GM18858 (cell line): ENCODE measurements around the gene CARD10.
"Not testable (repeated sequence)": the region's sequence is repeated elsewhere in the genome, so short reads cannot be mapped to it uniquely, and the experiment has no call there.

Experiments
- ATAC-seq: cut with Tn5 transposase; IDR thresholded peaks from one replicate; pipeline ENCODE4 v1.9.1; 2021; ENCODE audit not compliant: unreplicated experiment

CARD10 gene

DNA sequence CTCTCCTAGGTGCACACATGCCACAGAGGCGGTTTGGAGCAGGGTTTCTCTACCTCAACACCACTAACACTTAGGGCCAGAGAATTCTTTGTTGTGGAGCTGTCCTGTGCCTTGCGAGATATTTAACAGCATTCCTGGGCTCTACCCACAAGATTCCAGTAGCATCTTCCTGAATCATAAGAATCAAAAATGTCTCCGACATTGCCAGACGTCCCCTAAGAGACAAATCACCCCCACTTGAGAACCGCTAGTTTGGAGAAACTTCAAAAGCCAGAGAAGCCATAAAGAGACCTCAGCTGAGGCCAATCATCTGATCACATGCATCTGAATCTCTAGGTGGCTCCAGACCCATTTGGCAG lies 49.1 kb downstream of the CARD10 start:
- ATAC-seq = no peak

DNA sequence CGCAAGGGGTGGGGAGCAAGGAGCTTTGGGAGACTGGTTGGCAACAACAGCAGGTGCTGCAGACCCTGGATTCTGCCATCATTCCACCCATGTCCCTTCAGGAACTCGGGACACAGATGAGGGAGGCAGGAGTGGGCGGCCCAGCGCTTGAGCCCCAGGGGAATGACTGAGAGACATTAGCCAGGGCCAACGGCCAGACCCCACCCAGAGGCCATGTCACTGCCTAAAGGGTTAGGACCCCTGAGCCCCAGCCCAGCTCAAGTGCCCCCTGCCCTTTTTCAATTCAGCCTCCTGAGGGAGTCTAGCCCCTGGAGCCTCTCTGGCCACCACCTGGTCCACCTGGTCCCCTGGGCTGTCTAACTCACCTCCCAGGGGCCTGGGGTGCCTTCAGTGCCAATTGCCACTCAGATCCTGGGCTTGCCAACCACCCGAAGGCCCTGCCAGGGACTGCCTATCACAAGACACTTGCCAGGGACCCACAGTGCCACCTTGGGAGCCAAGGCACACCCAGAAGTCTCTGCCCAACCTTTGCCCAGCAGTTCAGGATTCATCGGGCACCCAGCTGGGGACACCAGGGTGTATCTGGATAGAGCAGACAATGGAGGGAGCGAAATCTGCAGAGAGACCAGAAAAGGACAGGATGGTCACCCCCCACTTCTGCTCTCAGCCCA lies 49.7 kb downstream of the CARD10 start:
- no peak for ATAC-seq

DNA sequence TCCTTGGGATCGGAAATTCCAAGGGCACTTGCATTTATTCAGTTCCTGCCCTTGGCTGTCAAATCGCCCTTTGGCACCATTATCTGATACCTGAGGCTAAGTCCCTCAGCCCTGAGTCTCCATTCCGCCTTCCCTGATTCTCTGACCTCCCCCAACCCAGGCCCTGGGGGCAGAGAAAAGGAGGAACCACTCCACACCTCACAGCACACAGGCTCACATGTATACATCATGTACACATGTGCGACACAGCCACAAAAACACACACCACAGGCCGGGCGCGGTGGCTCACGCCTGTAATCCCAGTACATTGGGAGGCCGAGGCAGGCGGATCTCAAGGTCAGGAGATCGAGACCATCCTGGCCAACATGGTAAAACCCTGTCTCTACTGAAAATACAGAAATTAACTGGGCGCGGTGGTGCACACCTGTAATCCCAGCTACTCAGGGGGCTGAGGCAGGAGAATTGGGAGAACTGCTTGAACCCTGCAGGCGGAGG lies 51.0 kb downstream of the CARD10 start:
- ATAC-seq = not testable (repeated sequence)

DNA sequence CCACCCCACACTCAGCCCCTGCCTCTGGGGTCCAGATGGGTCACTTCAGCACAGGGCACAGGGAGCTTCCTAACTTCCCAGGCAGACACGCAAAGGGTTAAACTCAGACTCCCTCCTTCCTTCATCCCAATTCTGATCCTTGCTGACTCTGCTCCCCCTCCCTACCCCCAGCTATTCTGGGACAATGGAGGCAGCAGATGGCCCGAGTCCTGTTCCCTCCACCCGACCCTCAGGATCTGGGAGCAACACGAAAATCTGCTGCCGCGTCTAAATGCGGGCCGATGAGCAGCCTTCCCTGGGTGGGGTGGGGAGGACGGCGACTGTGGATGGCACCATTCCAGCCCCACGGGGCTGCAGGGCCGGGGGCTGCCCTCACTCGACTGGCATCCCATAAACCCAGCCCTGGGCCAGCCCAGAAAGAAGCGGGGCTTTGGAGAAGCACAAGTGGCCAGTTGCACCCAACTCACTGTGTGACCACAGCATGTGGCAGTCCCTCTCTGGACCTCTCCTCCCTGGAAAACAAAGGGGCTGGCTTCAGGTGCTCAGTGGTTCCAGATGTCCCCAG lies 51.7 kb downstream of the CARD10 start:
- ATAC-seq = no peak

DNA sequence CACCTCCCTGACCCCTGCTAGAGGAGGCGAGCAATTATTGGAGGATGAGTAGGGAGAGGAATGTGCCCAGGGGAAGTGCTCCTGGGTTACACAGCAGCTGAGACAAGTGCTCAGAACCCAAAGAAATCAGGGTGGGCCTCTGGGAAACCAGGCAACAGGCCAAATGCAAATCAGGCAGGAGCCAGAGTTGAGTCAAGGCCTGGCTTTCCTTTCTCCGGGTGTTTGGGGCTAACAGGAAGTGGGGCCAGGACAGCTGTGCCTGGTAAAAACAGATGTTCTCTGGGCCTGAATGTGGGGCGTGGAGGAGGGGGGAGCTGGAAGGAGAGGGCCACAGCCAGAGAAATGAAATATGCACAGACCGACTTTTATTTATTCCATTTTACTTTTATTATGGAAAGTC lies 55.0 kb downstream of the CARD10 start:
- ATAC-seq = no peak

DNA sequence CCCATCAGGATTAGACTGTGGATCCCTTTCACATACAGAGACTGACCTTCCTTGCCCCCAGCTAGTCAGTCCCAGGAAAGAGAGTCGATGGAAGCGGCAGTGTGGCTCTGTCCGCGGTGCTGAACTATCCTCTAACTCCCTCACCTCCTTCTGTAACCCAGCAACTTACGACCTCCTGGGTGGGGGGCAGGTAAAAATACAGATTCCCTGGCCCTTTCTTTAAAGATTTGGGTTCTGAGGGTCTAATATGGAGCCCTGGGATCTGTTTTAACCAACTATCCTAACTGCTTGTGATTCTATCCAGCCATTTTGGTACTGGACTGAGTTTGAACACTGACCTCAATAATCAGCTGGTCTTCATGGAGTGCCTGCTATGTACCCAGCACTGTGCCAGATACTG lies 56.2 kb downstream of the CARD10 start:
- ATAC-seq = no peak

DNA sequence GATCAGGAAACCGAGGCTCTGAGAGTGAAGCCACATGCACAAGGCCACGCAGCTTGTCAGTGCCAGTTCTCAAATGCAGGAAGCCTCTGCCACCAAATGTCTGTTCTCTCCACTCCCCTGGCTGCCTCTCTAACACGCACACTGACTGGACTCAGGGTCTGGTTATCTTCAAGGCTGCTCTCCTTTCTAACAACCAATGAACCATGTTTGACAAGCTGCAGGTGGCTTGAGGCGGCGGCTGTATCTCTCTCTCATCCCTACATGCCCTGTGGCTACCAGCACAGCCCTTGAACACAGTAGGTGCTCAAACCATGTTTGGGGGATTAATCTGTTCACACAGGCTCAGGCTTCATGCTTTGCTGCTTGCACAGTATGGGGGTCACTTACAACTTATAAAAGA lies 56.8 kb downstream of the CARD10 start:
- ATAC-seq = no peak

DNA sequence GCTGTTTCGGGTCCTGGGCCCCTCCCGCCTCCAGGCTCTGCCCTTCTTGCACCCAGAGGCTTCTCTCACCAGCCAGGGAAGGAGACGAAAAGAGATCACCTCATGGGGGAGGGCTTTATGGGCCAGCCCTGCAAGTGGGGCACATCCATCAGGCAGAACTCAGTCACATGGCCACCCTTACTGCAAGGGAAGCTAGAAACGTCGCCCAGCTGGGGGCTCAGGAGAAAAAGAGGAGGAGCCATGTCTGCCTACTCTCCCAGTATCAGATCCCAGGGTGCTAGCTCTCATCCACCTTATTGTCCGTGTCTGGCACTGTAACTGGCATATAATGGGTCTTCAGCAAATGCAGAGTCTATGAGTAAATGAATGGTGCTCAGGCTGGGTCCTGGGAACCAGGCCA lies 57.3 kb downstream of the CARD10 start:
- no peak for ATAC-seq

DNA sequence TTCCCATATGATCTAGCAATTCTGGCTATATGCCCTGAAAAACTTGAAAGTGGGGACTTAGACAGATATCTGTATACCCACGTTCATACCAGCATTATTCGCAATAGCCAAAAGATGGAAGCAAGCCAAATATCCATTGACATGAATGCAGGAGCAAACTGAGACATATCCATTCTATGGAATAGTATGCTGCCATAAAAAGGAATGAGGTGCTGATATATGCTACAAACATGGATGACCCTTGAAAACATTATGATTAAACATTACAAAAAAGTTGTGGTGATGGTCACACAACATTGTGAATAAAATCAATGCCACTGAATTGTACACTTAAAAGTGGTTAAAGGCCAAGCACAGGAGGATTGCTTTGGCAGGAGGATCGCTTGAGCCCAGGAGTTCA lies 58.5 kb downstream of the CARD10 start:
- ATAC-seq = no peak

DNA sequence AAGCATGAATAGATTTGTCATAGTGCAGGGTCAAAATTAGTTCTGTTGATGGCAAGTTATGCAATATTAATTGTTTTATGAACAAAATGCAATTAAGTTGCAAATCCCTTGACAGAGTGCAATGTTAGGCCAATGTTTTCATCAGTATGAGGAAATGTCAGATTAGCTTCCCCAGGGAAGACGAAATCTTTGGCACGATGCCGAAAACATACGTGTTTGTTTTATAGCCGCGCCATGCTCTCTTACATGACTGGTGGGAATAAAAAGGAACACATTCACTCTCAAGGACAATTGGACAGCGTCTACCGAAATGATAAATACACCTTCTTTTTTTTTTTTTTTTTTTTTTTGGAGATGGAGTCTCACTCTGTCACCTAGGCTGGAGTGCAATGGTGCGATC lies 60.0 kb downstream of the CARD10 start:
- ATAC-seq = no peak

DNA sequence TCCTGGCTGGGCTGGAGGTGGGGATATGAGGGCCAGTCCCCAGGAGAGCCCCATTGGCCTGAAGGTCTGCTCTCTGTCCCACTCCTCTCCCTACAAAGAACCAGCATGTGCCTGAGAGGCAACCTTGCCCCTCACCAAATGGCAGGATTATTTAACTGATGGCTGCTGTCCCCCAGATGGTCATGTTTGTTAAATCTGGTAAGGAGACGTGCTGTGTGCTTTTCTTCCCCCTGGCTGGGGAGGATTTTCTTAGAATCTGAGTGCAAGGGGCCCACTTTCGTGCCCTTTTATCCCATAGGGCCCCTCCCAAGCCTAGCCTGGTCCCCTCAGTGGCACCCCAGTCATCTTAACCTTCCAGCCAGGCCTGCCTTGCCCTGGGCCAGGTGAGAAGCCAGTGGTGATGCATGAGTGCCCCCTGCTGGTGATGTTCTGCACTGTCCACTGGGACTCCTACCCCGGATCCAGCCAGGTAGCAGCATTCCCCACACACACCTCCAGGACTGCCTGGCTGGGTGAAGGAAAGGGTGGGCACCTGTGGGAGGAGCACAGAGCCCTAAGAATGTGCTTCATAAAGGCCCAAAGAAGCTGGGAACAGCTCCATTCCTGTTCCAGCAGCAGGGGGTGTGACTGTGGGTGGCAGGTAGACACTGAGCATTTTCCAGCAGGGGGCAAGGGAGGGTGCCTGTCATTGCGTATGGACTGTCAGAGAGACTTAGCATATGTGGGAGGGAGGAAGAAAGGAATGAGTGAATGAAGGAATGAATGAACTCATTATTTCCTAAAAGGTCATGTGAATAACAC lies 61.9 kb downstream of the CARD10 start:
- ATAC-seq = no peak

DNA sequence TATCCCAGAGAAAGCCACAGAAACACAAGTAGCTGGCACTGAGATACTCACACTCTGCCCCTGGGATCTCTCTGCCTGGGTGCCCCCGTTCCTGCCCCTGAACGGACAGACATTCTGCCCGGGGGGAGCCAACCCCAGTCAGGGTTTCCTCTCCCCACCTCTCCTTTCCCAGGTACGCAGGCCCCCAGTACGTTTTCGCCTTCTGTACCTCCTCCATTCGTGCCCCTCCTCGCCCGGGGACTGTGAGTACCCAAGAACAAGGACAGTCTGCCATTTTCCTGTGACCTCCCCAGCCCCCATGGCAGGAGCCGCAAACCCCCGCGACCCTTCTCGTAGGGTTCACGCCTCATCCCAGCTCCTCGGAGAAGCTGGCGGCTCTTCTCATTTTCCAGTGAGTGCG lies 62.9 kb downstream of the CARD10 start:
- no peak for ATAC-seq

DNA sequence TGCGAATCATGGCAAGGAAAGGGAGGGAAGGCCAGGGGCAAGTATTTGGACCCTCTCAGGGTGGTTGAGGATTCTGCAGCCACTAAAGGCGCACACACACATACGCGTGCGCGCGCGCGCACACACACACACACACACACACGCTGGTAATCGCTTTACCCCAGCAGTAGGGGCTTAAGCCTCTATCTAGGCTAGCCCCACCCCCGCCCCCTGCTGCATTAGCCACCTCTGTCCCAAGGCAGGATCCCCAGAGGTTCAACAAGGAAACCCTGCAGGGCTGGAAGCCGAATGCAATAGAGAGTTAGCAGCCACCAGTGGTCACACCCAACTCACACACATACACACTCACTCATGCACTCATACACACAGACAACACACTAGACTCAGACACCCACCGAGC lies 63.3 kb downstream of the CARD10 start:
- ATAC-seq = no peak

DNA sequence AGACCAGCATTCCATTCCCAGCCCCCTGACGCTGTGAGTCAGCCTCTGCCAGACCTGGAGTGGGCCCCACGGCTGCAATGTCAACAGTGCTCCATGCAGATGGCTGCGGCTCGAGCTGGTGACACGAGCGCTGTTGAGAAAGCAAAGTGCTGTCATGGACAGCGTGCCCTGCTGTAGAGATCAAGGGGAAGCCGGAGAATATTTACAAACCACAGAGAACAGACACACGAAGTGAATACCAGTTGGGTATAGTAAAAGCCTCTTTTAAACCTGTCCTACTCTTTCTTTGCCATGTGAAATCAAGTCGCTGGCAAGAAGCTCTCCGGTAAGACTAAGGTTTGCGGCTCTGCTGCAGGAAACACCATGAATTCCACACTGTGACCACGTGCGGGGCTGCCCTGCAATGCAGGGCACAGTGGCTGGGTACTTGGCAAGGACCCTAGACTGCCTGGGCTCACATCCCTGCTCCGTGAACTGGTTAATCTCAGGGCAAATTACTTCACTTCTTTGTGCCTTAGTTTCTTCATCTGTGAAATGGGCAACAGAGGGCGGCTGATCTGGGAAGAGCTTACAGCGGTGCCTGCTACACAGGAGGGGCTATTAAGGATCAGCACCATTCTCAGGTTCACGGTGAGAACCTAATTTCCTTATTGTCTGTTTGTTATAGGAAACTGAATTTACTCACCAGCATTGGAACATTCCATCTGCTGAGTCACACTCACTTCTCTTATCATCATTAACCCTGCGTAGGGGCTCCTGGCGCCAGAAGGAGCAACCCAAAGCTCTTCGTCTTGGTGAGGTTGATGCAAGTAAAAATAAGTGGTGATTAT lies 64.1 kb downstream of the CARD10 start:
- ATAC-seq = no peak

DNA sequence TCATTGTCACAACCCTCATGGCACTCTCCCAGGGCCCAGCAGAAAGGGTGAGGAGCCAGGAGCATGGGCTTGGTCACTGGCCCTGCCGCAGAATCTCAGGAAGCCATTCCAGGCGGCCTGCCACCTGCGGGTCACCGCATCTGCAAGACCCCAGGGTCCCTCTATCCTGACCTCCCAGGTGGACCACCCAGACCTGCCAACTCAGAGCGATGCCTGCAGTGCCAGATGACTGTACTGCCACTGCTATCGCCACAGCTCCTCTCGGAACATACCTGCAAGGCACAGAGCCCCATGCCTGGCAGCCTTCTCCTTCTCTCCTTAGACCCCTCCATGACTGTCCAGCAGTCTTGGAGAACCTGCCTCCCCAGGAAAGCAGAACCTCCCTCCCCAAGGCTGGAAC lies 65.5 kb downstream of the CARD10 start:
- no peak for ATAC-seq

DNA sequence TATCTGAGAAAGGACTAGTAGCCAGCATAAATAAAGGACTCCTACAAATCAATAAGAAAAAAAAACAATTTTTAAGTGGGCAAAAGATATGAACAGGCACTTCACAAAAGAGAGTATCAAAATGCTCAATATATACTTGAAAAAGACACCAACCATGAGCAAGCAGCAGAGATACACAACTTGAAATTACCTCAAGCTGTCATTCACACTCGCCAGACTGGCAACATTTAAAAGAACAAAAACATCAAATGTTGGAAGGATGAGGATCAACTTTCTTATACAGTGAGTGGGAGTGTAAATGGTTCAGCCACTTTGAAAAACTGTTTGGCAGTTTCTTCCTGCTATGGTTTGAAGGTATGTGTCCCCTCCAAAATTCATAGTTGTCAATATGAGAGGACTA lies 68.0 kb downstream of the CARD10 start:
- no peak for ATAC-seq

DNA sequence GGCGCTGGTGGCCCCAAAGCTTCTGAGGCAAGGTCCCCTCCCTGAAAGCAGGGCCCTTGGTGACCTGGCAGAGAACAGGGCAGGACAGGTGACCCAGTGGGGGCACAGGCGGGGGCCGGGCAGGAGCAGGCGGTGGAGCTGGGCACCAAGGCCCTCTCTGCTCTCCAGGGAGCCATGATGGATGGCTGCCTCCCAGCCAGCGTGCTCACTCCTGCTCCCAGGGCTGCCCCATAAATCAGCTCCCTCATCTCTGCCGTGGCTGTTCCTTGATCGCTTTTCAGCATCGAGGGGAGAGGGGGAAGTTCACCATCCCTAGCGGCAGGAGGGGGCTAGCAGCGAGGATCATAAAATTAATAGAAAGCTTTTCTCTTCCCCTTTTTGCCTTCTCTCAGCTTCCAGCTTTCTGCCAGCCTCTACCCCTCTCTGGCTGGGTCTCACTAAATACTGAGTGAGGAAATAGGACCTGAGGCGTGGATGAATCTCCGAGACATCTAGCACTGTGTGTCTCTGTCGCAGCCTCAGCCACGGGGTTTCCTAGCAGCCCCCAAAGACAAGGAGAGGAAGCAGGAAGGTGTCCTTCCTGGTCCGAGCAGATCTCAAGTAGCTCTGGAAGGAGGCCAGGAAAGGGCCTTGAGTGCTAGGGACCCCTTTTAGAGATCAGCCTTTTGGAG lies 69.7 kb downstream of the CARD10 start:
- ATAC-seq = no peak

DNA sequence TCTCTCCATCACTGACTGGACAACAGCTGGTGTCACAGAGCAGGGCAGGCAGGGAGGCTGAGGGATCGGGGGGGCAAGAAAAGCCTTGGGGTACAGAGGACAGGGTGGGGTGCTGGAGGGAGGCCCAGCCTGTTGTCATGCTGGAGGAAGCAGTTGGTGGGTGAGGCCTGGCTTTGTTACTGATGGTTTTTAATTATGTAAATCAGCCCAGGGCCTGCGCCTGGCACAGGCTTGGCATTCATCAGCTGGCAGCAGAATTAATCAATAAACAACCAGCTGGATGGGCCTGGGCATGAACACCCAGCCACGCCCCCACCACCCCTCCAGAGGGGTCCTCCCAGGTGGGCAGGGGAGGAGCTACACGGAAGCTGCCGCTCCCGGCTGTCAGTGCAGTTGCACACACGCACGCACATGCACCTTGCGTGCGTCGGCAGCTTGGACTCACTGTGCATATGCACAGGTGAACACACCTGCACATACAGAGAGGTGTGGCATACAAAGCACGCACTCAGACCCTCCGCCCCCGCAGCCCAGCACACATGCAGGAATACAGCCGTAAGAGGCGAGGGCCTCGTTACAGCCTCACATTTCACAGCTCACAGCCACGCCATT lies 70.6 kb downstream of the CARD10 start:
- ATAC-seq = no peak

DNA sequence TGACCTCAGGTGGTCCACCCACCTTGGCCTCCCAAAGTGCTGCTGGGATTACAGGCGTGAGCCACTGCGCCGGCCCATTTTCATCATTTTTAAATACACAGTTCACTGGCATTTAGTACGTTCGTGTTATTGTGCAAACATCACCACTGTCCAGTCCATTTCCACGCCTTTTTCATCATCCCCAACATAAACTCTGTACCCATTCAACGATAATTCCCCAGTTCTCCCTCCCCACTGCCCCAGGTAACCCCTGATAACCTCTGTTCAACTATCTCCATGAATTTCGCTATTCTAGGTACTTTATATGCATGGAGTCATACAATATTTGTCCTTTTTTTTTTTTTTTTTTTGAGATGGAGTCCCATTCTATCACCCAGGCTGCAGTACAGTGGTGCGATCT lies 73.7 kb downstream of the CARD10 start:
- no peak for ATAC-seq

DNA sequence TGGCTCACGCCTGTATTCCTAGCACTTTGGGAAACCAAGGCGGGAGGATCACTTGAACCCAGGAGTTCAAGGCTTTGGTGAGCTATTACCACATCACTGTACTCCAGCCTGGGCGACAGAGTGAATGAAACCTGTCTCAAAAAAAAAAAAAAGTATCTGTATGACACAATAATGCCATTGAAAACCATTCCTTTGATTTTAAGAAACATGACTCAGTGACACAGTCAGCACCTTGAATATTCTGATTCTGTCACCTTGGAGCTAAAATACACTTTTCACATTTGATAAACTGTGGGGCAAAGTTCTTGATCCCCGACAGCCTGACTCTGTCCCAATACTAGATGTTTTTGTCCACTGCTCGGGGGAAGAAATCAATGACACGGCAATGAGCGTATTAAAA lies 75.2 kb downstream of the CARD10 start:
- ATAC-seq = no peak

DNA sequence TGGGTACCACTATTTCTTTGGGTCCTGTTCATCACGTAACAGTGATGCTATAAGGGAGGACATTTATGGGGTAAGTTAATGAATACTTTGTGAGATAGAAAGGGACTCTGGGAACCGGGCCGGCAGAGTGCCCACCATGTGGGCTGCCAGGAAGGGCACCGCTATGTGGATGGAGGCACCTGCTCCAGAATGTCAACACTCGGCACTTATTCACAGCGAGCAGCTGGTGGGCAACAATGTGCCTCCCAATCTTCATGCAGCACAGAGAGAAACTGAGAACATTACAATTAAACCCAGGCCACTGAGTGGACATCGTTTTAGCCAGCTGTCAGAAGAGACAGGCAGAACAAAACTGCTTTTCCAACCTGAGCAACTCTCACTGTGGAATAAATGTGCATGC lies 76.1 kb downstream of the CARD10 start:
- ATAC-seq = no peak
